Activated T-cell treated with anti-CD3 and anti-CD28 coated beads, Interleukin-2, amount 50 U/mL, for 24 hours (primary cell): Measurements from ENCODE around the gene LCE1D.

Source experiments
- DNase-seq: peaks from one replicate; pipeline ENCODE4 v3.0.0-alpha.2; 2020
- H3K27ac Mint-ChIP-seq: 2 replicates; pipeline ENCODE4 v1.8.0; 2020; ENCODE audit warnings: mild to moderate bottlenecking, mixed read lengths
- H3K27me3 Mint-ChIP-seq: 2 replicates; pipeline ENCODE4 v1.8.0; 2020; ENCODE audit warnings: mixed read lengths
- H3K36me3 Mint-ChIP-seq: 2 replicates; pipeline ENCODE4 v1.8.0; 2020; ENCODE audit warnings: low read depth, mixed read lengths
- H3K4me1 Mint-ChIP-seq: 2 replicates; pipeline ENCODE4 v1.8.0; 2020; ENCODE audit warnings: low read depth, mixed read lengths
- H3K4me3 Mint-ChIP-seq: 2 replicates; pipeline ENCODE4 v1.8.0; 2020; ENCODE audit warnings: mild to moderate bottlenecking, moderate library complexity, mixed read lengths
- H3K9me3 Mint-ChIP-seq: 2 replicates; pipeline ENCODE4 v1.8.0; 2020; ENCODE audit warnings: mixed read lengths

LCE1D gene

DNA sequence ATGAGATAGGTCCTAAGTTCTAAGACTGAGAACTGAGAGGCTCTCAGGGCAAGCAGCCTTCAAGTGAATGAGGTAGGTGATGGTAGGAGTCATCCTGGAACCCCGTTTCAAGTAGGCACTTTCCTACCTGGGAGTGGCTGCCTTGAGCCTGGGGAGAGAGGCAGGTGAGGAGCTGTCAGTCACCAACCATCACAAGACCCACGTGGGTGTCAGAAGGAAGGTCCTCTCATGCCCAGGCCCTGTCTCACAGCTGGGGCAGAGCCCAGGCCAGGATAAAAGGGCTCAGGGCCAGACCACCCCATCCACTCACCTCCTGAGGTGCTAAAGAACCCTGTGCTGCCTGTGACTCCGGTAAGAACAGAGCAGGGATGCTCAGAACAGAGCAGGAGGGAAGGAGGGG, at the start of gene LCE1D:
LCE1D (plus strand) TSS at position 301 of the 400 bp plus-strand sequence. CDS start 1,074 bp downstream, outside the sequence.
- Mint-ChIP-seq H3K4me1 (no peaks in the 10 kb centered on the region), H3K4me3 (no peak within 1 kb of the TSS), H3K27ac (no peak within 1 kb of the TSS), H3K36me3 (no peaks in the 10 kb centered on the region), H3K9me3 (no peaks in the 10 kb centered on the region), H3K27me3 (peaks cover 22% of the 10 kb centered on the region)
- no peak for DNase-seq

GRCh38 chr1:152747831-152748230, 48.7 kb upstream of the LCE1D start:
- no peaks in the 10 kb centered on the region for H3K9me3 Mint-ChIP-seq
- no peaks in the 10 kb centered on the region for H3K36me3 Mint-ChIP-seq
- no peaks in the 10 kb centered on the region for H3K4me1 Mint-ChIP-seq
- DNase-seq, result no peak
- no peak overlapping the region for H3K27ac Mint-ChIP-seq
- no peak overlapping the region for H3K4me3 Mint-ChIP-seq
- H3K27me3 Mint-ChIP-seq, result peaks cover 41% of the 10 kb centered on the region

DNA sequence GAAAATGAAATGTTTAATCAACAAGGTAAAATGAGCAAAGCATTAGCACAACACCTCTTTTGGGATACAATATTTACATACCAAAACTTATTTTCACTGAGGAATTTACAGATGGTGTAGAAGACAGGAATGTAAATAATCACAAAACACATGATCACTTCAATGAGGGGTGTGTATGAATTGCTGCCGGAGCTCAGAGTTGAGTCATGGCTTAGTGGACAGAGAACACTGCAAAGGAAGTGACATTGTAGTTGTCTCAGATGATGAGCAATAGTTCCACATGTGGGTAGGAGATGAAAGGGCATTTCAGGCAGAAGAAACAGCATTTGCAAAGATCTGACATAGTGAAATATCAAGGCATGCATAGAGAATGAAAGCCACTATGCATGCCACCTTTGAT, 44.3 kb upstream of the LCE1D start:
- Mint-ChIP-seq H3K27ac (no peak overlapping the region), H3K36me3 (no peaks in the 10 kb centered on the region), H3K27me3 (peaks cover 41% of the 10 kb centered on the region), H3K4me1 (no peaks in the 10 kb centered on the region), H3K9me3 (no peaks in the 10 kb centered on the region), H3K4me3 (no peak overlapping the region)
- DNase-seq, result no peak

DNA sequence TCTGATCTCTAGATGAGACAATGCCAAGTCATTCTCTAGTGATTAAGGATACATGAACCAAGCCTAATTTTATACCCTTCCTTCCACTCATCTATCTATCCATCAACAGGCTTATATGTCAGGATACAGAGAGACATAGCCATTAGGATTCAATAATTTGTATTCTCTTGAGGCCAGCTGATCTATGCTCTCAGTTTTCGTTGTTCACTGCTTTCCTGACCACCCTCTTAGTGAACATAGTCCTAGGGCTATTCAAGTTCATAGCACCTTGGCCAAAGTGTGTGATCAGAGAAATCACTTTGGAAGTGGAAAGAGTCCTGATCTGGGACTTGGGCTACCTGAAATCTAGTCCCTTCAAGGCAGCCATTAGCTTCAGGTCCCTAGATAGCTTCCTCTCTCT, 42.9 kb upstream of the LCE1D start:
- H3K27ac Mint-ChIP-seq, result no peak overlapping the region
- no peak for DNase-seq
- no peak overlapping the region for H3K4me3 Mint-ChIP-seq
- peaks cover 40% of the 10 kb centered on the region for H3K27me3 Mint-ChIP-seq
- H3K36me3 Mint-ChIP-seq, result no peaks in the 10 kb centered on the region
- no peaks in the 10 kb centered on the region for H3K4me1 Mint-ChIP-seq
- no peaks in the 10 kb centered on the region for H3K9me3 Mint-ChIP-seq

DNA sequence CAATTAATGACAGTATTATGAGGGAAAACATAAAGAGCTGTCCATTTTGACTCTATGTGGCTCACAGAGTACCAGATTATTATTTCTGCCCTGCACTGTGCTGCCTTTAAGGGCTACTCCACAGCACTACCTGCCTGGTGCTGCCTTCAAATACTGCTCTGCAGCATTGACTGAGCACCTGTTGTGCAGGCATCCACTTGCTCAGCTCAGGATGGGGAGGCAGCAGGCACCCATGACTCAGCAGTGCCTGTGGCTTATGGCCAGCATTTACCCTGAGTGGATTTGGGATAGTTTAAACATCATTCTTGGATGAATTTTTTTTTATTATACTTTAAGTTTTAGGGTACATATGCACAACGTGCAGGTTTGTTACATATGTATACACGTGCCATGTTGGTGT, 39.6 kb upstream of the LCE1D start:
- Mint-ChIP-seq H3K4me1 (no peaks in the 10 kb centered on the region), H3K36me3 (no peaks in the 10 kb centered on the region), H3K9me3 (no peaks in the 10 kb centered on the region), H3K27me3 (peaks cover 38% of the 10 kb centered on the region), H3K4me3 (no peak overlapping the region), H3K27ac (no peak overlapping the region)
- no peak for DNase-seq

DNA sequence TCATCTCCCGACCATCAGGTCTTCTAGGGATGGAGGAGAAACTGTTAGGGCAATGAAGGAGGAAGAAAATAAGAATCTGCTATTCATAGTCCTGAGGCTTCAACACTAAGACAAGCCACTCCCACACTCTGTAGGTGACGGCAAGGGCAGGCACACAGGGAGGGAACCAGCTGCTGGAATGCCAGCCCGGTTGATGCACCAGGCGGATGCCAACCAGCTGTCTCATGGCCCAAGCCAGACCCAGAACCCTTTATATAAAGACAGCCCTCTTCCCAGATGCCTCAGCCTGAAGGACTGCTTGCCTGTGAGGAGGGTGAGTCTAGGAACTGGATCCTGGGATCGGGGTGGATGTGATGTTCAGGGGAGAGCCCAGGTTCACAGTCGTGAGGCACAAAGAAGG, 38.8 kb upstream of the LCE1D start, which contains the start of gene KPRP:
KPRP (plus strand) TSS at position 279 of the 400 bp plus-strand sequence. CDS start 1,564 bp downstream, outside the sequence.
- no peak for DNase-seq
- no peak within 1 kb of the TSS for H3K4me3 Mint-ChIP-seq
- H3K9me3 Mint-ChIP-seq, result no peaks in the 10 kb centered on the region
- H3K4me1 Mint-ChIP-seq, result no peaks in the 10 kb centered on the region
- peaks cover 38% of the 10 kb centered on the region for H3K27me3 Mint-ChIP-seq
- H3K27ac Mint-ChIP-seq, result no peak within 1 kb of the TSS
- H3K36me3 Mint-ChIP-seq, result no peaks in the 10 kb centered on the region

GRCh38 chr1:152758636-152759035, 37.9 kb upstream of the LCE1D start:
- no peak overlapping the region for H3K4me3 Mint-ChIP-seq
- no peaks in the 10 kb centered on the region for H3K36me3 Mint-ChIP-seq
- DNase-seq, result no peak
- H3K9me3 Mint-ChIP-seq, result no peaks in the 10 kb centered on the region
- peaks cover 36% of the 10 kb centered on the region for H3K27me3 Mint-ChIP-seq
- no peak overlapping the region for H3K27ac Mint-ChIP-seq
- H3K4me1 Mint-ChIP-seq, result no peaks in the 10 kb centered on the region

GRCh38 chr1:152759453-152760173, 36.9 kb upstream of the LCE1D start:
- H3K4me3 Mint-ChIP-seq, result no peak overlapping the region
- H3K27ac Mint-ChIP-seq, result no peak overlapping the region
- peaks cover 29% of the 10 kb centered on the region for H3K27me3 Mint-ChIP-seq
- no peaks in the 10 kb centered on the region for H3K36me3 Mint-ChIP-seq
- no peaks in the 10 kb centered on the region for H3K4me1 Mint-ChIP-seq
- no peaks in the 10 kb centered on the region for H3K9me3 Mint-ChIP-seq
- no peak for DNase-seq

- DNase-seq, result no peak
- no peaks in the 10 kb centered on the region for H3K4me1 Mint-ChIP-seq
- H3K36me3 Mint-ChIP-seq, result no peaks in the 10 kb centered on the region
- no peak overlapping the region for H3K27ac Mint-ChIP-seq
- H3K27me3 Mint-ChIP-seq, result peaks cover 28% of the 10 kb centered on the region
- no peak overlapping the region for H3K4me3 Mint-ChIP-seq
- no peaks in the 10 kb centered on the region for H3K9me3 Mint-ChIP-seq
Measured at GRCh38 chr1:152760551-152761190, 35.9 kb upstream of the LCE1D start.

DNA sequence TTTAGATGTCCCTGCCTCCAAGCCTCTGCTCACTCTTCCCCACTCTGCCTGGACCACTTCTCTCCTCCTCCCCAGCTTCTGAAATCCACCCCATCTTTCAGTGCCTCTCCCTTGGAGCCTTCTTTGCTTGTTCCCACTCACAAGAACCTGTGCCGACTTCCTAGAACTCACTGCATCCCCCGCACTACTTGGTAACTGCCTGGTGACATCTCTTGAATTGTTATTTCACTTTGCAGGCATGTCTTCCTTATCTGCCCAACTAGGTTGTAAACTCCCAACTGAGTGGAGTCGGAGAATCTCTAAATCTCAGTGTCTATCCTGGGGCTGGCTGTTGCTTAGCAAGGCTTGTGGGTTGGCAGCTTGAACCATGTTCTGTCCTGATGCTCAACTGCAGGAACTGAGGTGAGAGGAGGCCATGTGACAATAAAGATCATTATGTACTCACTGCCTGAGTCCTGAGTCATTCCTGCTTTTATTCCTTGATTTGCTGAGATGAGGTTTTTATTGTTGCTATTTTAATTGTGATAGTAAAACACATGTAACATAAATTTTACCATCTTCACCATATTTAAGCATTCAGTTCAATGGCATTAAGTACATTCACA, 34.8 kb upstream of the LCE1D start:
- Mint-ChIP-seq H3K9me3 (no peaks in the 10 kb centered on the region), H3K36me3 (no peaks in the 10 kb centered on the region), H3K4me1 (no peaks in the 10 kb centered on the region), H3K27ac (no peak overlapping the region), H3K27me3 (peaks cover 24% of the 10 kb centered on the region), H3K4me3 (no peak overlapping the region)
- DNase-seq, result no peak

DNA sequence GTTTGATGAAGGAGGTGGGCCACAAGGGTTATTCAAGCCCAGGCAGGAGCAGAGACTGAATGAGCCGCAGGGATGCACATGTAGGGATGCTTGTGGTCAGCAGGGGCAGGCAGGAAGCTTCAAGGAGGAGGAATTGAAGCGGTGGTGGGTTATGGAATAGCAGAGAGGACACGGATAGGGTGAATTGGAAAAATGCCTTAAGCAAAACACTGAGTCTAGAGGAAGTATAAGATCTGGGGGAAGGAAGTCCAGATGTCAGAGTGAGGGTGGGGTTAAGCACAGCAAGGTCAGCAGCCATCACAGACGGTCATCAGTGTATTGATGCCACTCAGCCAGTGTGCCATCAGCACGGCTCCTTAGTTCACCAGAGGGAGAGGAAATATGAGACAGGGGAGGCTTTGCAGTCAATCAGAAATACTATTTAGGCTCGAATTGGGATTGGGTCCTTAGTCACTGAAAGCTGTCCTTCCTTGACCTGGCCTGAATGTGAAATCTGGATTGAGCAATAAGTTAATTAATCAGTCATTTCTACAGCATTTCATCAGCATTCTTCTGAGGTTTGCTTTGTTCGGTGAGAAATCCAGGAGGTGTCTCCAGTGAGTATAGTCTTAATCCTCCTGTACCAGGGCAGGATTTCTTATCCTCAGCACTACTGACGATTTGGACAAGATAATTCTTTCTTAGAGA, 27.5 kb upstream of the LCE1D start:
- Mint-ChIP-seq H3K4me3 (no peak overlapping the region), H3K9me3 (no peaks in the 10 kb centered on the region), H3K36me3 (no peaks in the 10 kb centered on the region), H3K27me3 (peaks cover 5% of the 10 kb centered on the region), H3K4me1 (no peaks in the 10 kb centered on the region), H3K27ac (no peak overlapping the region)
- DNase-seq, result no peak

GRCh38 chr1:152770411-152770810, 26.1 kb upstream of the LCE1D start:
- H3K27me3 Mint-ChIP-seq, result peaks cover 16% of the 10 kb centered on the region
- H3K9me3 Mint-ChIP-seq, result no peaks in the 10 kb centered on the region
- no peak overlapping the region for H3K4me3 Mint-ChIP-seq
- DNase-seq, result no peak
- H3K27ac Mint-ChIP-seq, result no peak overlapping the region
- H3K4me1 Mint-ChIP-seq, result no peaks in the 10 kb centered on the region
- H3K36me3 Mint-ChIP-seq, result no peaks in the 10 kb centered on the region

GRCh38 chr1:152774875-152775274, 21.6 kb upstream of the LCE1D start, which contains the start of gene LCE1F:
Gene LCE1F, plus strand, starts transcription at chr1:152775140. Its CDS starts 1,232 bp downstream, at chr1:152776372.
- H3K4me1 Mint-ChIP-seq, result no peaks in the 10 kb centered on the region
- no peak within 1 kb of the TSS for H3K4me3 Mint-ChIP-seq
- H3K27me3 Mint-ChIP-seq, result peaks cover 34% of the 10 kb centered on the region
- DNase-seq, result no peak
- no peaks in the 10 kb centered on the region for H3K9me3 Mint-ChIP-seq
- H3K36me3 Mint-ChIP-seq, result no peaks in the 10 kb centered on the region
- no peak within 1 kb of the TSS for H3K27ac Mint-ChIP-seq

DNA sequence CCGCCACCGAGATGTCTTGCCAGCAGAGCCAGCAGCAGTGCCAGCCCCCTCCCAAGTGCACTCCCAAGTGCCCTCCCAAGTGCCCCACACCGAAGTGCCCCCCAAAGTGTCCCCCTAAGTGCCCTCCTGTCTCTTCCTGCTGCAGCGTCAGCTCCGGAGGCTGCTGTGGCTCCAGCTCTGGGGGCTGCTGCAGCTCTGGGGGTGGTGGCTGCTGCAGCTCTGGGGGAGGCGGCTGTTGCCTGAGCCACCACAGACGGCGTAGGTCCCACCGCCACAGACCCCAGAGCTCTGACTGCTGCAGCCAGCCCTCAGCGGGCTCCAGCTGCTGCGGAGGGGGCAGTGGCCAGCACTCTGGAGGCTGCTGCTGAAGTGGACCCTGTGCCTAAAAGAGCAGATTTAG, 20.2 kb upstream of the LCE1D start:
- Mint-ChIP-seq H3K4me1 (no peaks in the 10 kb centered on the region), H3K27ac (no peak overlapping the region), H3K9me3 (no peaks in the 10 kb centered on the region), H3K4me3 (no peak overlapping the region), H3K27me3 (peaks cover 36% of the 10 kb centered on the region), H3K36me3 (no peaks in the 10 kb centered on the region)
- DNase-seq, result no peak
